ENCODE results near the gene TAF15. TPM values are rescaled to one million over a fixed set of nuclear protein-coding genes. Genes with fewer than 3 reads are reported as not detected.
A peak's percentile ranks its signal among the peaks of the same experiment; 100 is the strongest.

Gene TAF15
- total RNA-seq, 4 donors from 2014 or later: 48.7 to 111 (median 66.7) TPM

- H3K27ac ChIP-seq: peak overlapping the region in 2 of 4 donors; percentile 32 to 60
- peak overlapping the region; percentile 39 to 72 (median 48) for H3K4me3 ChIP-seq
- H3K27me3 ChIP-seq: no peaks in the 10 kb centered on the region
- 4 to 19% methylated on average over 14 to 48 of the region's 75 CpGs for WGBS, 2 donors
- no peak for DNase-seq
- TF ChIP-seq POLR2A (IDR thresholded peaks at IDR 0.05): no peak
- peak; percentile 90 to 98 (median 96) for TF ChIP-seq CTCF (IDR thresholded peaks at IDR 0.05)
- intact Hi-C loops (cut with DNase I): loop anchor here (2.0 kb wide), 1 partner anchor 40 kb away; no protein-coding TSS in a partner anchor
- H3K9me3 ChIP-seq: no peaks in the 10 kb centered on the region
- no peaks in the 10 kb centered on the region for H3K36me3 ChIP-seq
- peaks cover 5 to 20% (median 14%) of the 10 kb centered on the region in 3 donors for H3K4me1 ChIP-seq
These were observed 44.9 kb upstream of the TAF15 start for GRCh38 chr17:35764123-35764991.

GRCh38 chr17:35765086-35765710 lies 44.1 kb upstream of the TAF15 start:
- Histone ChIP-seq H3K4me3 (no peak overlapping the region), H3K27me3 (no peaks in the 10 kb centered on the region), H3K36me3 (no peaks in the 10 kb centered on the region), H3K27ac (peak overlapping the region in 1 of 4 donors; percentile 6), H3K4me1 (peaks cover 5 to 20% (median 14%) of the 10 kb centered on the region in 3 donors), H3K9me3 (no peaks in the 10 kb centered on the region)
- TF ChIP-seq POLR2A (IDR thresholded peaks at IDR 0.05) (no peak), CTCF (IDR thresholded peaks at IDR 0.05) (no peak)
- intact Hi-C loops (cut with DNase I): loop anchor here (2.0 kb wide), 1 partner anchor 40 kb away; no protein-coding TSS in a partner anchor
- no peak for DNase-seq
- 59 to 62% methylated on average over 6 to 9 of the region's 11 CpGs for WGBS, 2 donors

GRCh38 chr17:35765756-35766488 lies 43.4 kb upstream of the TAF15 start:
- intact Hi-C loops (cut with DNase I): loop anchor here (2.0 kb wide), 1 partner anchor 39 kb away; no protein-coding TSS in a partner anchor

GRCh38 chr17:35766489-35766877 lies 42.8 kb upstream of the TAF15 start:
- no peak for DNase-seq
- H3K9me3 ChIP-seq: no peaks in the 10 kb centered on the region
- no peak overlapping the region for H3K4me3 ChIP-seq
- no peaks in the 10 kb centered on the region for H3K27me3 ChIP-seq
- TF ChIP-seq POLR2A (IDR thresholded peaks at IDR 0.05): no peak
- TF ChIP-seq CTCF (IDR thresholded peaks at IDR 0.05): no peak
- intact Hi-C loops (cut with DNase I): no loop called here
- H3K4me1 ChIP-seq: peaks cover 5 to 20% (median 14%) of the 10 kb centered on the region in 3 donors
- no peak overlapping the region for H3K27ac ChIP-seq
- no peaks in the 10 kb centered on the region for H3K36me3 ChIP-seq
- WGBS, 2 donors: 83 to 89% methylated on average over 5 to 7 of the region's 24 CpGs

More at GRCh38 chr17:35765756-35766488, 43.4 kb upstream of the TAF15 start:
- Histone ChIP-seq H3K27ac (no peak overlapping the region), H3K27me3 (no peaks in the 10 kb centered on the region), H3K9me3 (no peaks in the 10 kb centered on the region), H3K4me1 (peaks cover 5 to 20% (median 14%) of the 10 kb centered on the region in 3 donors), H3K36me3 (no peaks in the 10 kb centered on the region), H3K4me3 (no peak overlapping the region)
- TF ChIP-seq POLR2A (IDR thresholded peaks at IDR 0.05) (no peak), CTCF (IDR thresholded peaks at IDR 0.05) (no peak)
- no peak for DNase-seq
- 72 to 73% methylated on average over 4 to 8 of the region's 8 CpGs for WGBS, 2 donors
